ENCODE data around the gene CCDC171.

GRCh38 chr9:15553528-15553898, 670 bp downstream of the CCDC171 start:
- TF ChIP-seq POLR2AphosphoS5 (IDR thresholded peaks at IDR 0.05; ENCODE audit: borderline replicate concordance, low read depth, low read length) (no peak; the same call in 1 of the 2 replicates), EZH2 (IDR thresholded peaks at IDR 0.05) (no peak), FOXP2 (optimal IDR thresholded peaks at IDR 0.05; ENCODE audit: control extremely low read depth, extremely low read length, insufficient read depth) (no peak)

Data from SK-N-MC (cell line).